A549 (cell line): Measurements from ENCODE around the gene KLHL8.
"Not testable (repeated sequence)": the region's sequence is repeated elsewhere in the genome, so short reads cannot be mapped to it uniquely, and the experiment has no call there.

Experiments
- JUN ChIP-seq, 2 experiments: fragments of >200 bp; sonication (Bioruptor Twin); formaldehyde crosslinking; IDR thresholded peaks; 2 replicates in 1 of 2; 3 replicates in 1 of 2; pipeline ENCODE4 v1.6.1; 2016 to 2017
- POLR2A ChIP-seq: IDR thresholded peaks from 2 replicates; pipeline ENCODE4 v1.6.1; 2012; ENCODE audit warnings: mild to moderate bottlenecking, low read length

GRCh38 chr4:87217235-87217763, 3.1 kb downstream of the KLHL8 start:
- TF ChIP-seq POLR2A; JUN (IDR thresholded peaks at IDR 0.05): not testable (repeated sequence)
